ENCODE measurements around the gene CCDC28B.

CCDC28B gene

GRCh38 chr1:32195972-32196823 is 4.2 kb upstream of the CCDC28B start:
- Histone ChIP-seq H3K4me3 (ENCODE audit: low read length) (no peak overlapping the region), H3K27me3 (ENCODE audit: control insufficient read depth, insufficient read depth, low read length) (no peaks in the 10 kb centered on the region), H3K4me1 (ENCODE audit: control insufficient read depth, insufficient read depth, low read length) (peaks cover 14% of the 10 kb centered on the region), H3K9ac (ENCODE audit: low read length) (no peak overlapping the region), H3K36me3 (ENCODE audit: control insufficient read depth, insufficient read depth, low read length) (peaks cover 36% of the 10 kb centered on the region), H3K9me3 (ENCODE audit: control insufficient read depth, low read length) (no peaks in the 10 kb centered on the region)

GRCh38 chr1:32197074-32197473 is 3.3 kb upstream of the CCDC28B start:
- H3K9ac ChIP-seq (ENCODE audit: low read length): no peak overlapping the region
- H3K27me3 ChIP-seq (ENCODE audit: control insufficient read depth, insufficient read depth, low read length): no peaks in the 10 kb centered on the region
- H3K9me3 ChIP-seq (ENCODE audit: control insufficient read depth, low read length): no peaks in the 10 kb centered on the region
- no peak overlapping the region for H3K4me3 ChIP-seq (ENCODE audit: low read length)
- H3K4me1 ChIP-seq (ENCODE audit: control insufficient read depth, insufficient read depth, low read length): peaks cover 23% of the 10 kb centered on the region
- peaks cover 28% of the 10 kb centered on the region for H3K36me3 ChIP-seq (ENCODE audit: control insufficient read depth, insufficient read depth, low read length)

- Histone ChIP-seq H3K27me3 (ENCODE audit: control insufficient read depth, insufficient read depth, low read length) (no peaks in the 10 kb centered on the region), H3K4me1 (ENCODE audit: control insufficient read depth, insufficient read depth, low read length) (peaks cover 23% of the 10 kb centered on the region), H3K36me3 (ENCODE audit: control insufficient read depth, insufficient read depth, low read length) (peaks cover 22% of the 10 kb centered on the region), H3K4me3 (ENCODE audit: low read length) (no peak overlapping the region), H3K9me3 (ENCODE audit: control insufficient read depth, low read length) (no peaks in the 10 kb centered on the region), H3K9ac (ENCODE audit: low read length) (no peak overlapping the region)
Observed at GRCh38 chr1:32197837-32198236, 2.6 kb upstream of the CCDC28B start.

GRCh38 chr1:32198237-32199042 is 2.0 kb upstream of the CCDC28B start:
- Histone ChIP-seq H3K36me3 (ENCODE audit: control insufficient read depth, insufficient read depth, low read length) (peaks cover 17% of the 10 kb centered on the region), H3K4me3 (ENCODE audit: low read length) (no peak overlapping the region)

GRCh38 chr1:32199043-32199716 is 1.2 kb upstream of the CCDC28B start:
- Histone ChIP-seq H3K4me3 (ENCODE audit: low read length) (no peak overlapping the region), H3K9me3 (ENCODE audit: control insufficient read depth, low read length) (no peaks in the 10 kb centered on the region), H3K27me3 (ENCODE audit: control insufficient read depth, insufficient read depth, low read length) (no peaks in the 10 kb centered on the region), H3K36me3 (ENCODE audit: control insufficient read depth, insufficient read depth, low read length) (peaks cover 13% of the 10 kb centered on the region), H3K9ac (ENCODE audit: low read length) (no peak overlapping the region), H3K4me1 (ENCODE audit: control insufficient read depth, insufficient read depth, low read length) (peaks cover 23% of the 10 kb centered on the region)

More at GRCh38 chr1:32198237-32199042, 2.0 kb upstream of the CCDC28B start:
- Histone ChIP-seq H3K9me3 (ENCODE audit: control insufficient read depth, low read length) (no peaks in the 10 kb centered on the region), H3K27me3 (ENCODE audit: control insufficient read depth, insufficient read depth, low read length) (no peaks in the 10 kb centered on the region), H3K4me1 (ENCODE audit: control insufficient read depth, insufficient read depth, low read length) (peaks cover 23% of the 10 kb centered on the region), H3K9ac (ENCODE audit: low read length) (no peak overlapping the region)

GRCh38 chr1:32199717-32200072 is 700 bp upstream of the CCDC28B start:
- Histone ChIP-seq H3K9ac (ENCODE audit: low read length) (peak overlapping the region; percentile 69), H3K36me3 (ENCODE audit: control insufficient read depth, insufficient read depth, low read length) (peaks cover 10% of the 10 kb centered on the region), H3K4me1 (ENCODE audit: control insufficient read depth, insufficient read depth, low read length) (peaks cover 23% of the 10 kb centered on the region), H3K27me3 (ENCODE audit: control insufficient read depth, insufficient read depth, low read length) (no peaks in the 10 kb centered on the region), H3K4me3 (ENCODE audit: low read length) (no peak overlapping the region), H3K9me3 (ENCODE audit: control insufficient read depth, low read length) (no peaks in the 10 kb centered on the region)

- Histone ChIP-seq H3K9me3 (ENCODE audit: control insufficient read depth, low read length) (no peaks in the 10 kb centered on the region), H3K36me3 (ENCODE audit: control insufficient read depth, insufficient read depth, low read length) (peaks cover 7% of the 10 kb centered on the region), H3K4me1 (ENCODE audit: control insufficient read depth, insufficient read depth, low read length) (peaks cover 27% of the 10 kb centered on the region), H3K4me3 (ENCODE audit: low read length) (peak overlapping the region; percentile 9), H3K9ac (ENCODE audit: low read length) (peak overlapping the region; percentile 6), H3K27me3 (ENCODE audit: control insufficient read depth, insufficient read depth, low read length) (no peaks in the 10 kb centered on the region)
Observed at GRCh38 chr1:32201011-32201855, 838 bp downstream of the CCDC28B start.

- no peaks in the 10 kb centered on the region for H3K9me3 ChIP-seq (ENCODE audit: control insufficient read depth, low read length)
- H3K4me1 ChIP-seq (ENCODE audit: control insufficient read depth, insufficient read depth, low read length): peaks cover 47% of the 10 kb centered on the region
- peak overlapping the region; percentile 32 for H3K4me3 ChIP-seq (ENCODE audit: low read length)
- no peaks in the 10 kb centered on the region for H3K36me3 ChIP-seq (ENCODE audit: control insufficient read depth, insufficient read depth, low read length)
- H3K9ac ChIP-seq (ENCODE audit: low read length): peak overlapping the region; percentile 73
- no peaks in the 10 kb centered on the region for H3K27me3 ChIP-seq (ENCODE audit: control insufficient read depth, insufficient read depth, low read length)
Observed at GRCh38 chr1:32204943-32205361, 4.6 kb downstream of the CCDC28B start.

- Histone ChIP-seq H3K4me3 (ENCODE audit: low read length) (peak within 1 kb of the TSS; percentile 32), H3K36me3 (ENCODE audit: control insufficient read depth, insufficient read depth, low read length) (no peaks in the 10 kb centered on the region), H3K27me3 (ENCODE audit: control insufficient read depth, insufficient read depth, low read length) (no peaks in the 10 kb centered on the region), H3K9me3 (ENCODE audit: control insufficient read depth, low read length) (no peaks in the 10 kb centered on the region), H3K4me1 (ENCODE audit: control insufficient read depth, insufficient read depth, low read length) (peaks cover 41% of the 10 kb centered on the region), H3K9ac (ENCODE audit: low read length) (peak within 1 kb of the TSS; percentile 73)
Observed at GRCh38 chr1:32205401-32206370, 5.3 kb downstream of the CCDC28B start, which contains the start of gene IQCC. Gene IQCC, plus strand, starts transcription at chr1:32205671. Its CDS starts 11 bp downstream, at chr1:32205682.

GRCh38 chr1:32208469-32208868 is 8.1 kb downstream of the CCDC28B start:
- Histone ChIP-seq H3K4me1 (ENCODE audit: control insufficient read depth, insufficient read depth, low read length) (peaks cover 31% of the 10 kb centered on the region), H3K9ac (ENCODE audit: low read length) (no peak overlapping the region), H3K4me3 (ENCODE audit: low read length) (no peak overlapping the region), H3K27me3 (ENCODE audit: control insufficient read depth, insufficient read depth, low read length) (no peaks in the 10 kb centered on the region), H3K36me3 (ENCODE audit: control insufficient read depth, insufficient read depth, low read length) (no peaks in the 10 kb centered on the region), H3K9me3 (ENCODE audit: control insufficient read depth, low read length) (no peaks in the 10 kb centered on the region)
